Kidney glomerular epithelial cell (primary cell): ENCODE results near the gene CCT2.
A peak's percentile ranks its signal among the peaks of the same experiment; 100 is the strongest.

ENCODE experiments used
- DNase-seq: peaks from one replicate; lab custom pipeline; 2025; lab: John Stamatoyannopoulos, UW

Gene CCT2

GRCh38 chr12:69641546-69641945, 56.3 kb downstream of the CCT2 start:
- no peak for DNase-seq

GRCh38 chr12:69642531-69642930, 57.3 kb downstream of the CCT2 start:
- DNase-seq = no peak

GRCh38 chr12:69644511-69644910, 59.3 kb downstream of the CCT2 start:
- DNase-seq = no peak

- no peak for DNase-seq
These were observed 59.8 kb downstream of the CCT2 start for GRCh38 chr12:69645031-69645430.

- no peak for DNase-seq
These were observed 61.9 kb downstream of the CCT2 start for GRCh38 chr12:69647178-69647577.

GRCh38 chr12:69648476-69648875, 63.2 kb downstream of the CCT2 start:
- peak; percentile 73 for DNase-seq

- no peak for DNase-seq
These were observed 64.3 kb downstream of the CCT2 start for GRCh38 chr12:69649529-69649928.
